ENCODE data around the gene SARM1. TPM values are rescaled to one million over a fixed set of nuclear protein-coding genes. Genes with fewer than 3 reads are reported as not detected.

Gene SARM1
- total and polyA plus RNA-seq, 9 of the 15 experiments (the other 6 are each of a cell fraction or from before 2014, with no cell fraction given): 0.04 to 0.55 (median 0.11) TPM; not detected in 2

DNA sequence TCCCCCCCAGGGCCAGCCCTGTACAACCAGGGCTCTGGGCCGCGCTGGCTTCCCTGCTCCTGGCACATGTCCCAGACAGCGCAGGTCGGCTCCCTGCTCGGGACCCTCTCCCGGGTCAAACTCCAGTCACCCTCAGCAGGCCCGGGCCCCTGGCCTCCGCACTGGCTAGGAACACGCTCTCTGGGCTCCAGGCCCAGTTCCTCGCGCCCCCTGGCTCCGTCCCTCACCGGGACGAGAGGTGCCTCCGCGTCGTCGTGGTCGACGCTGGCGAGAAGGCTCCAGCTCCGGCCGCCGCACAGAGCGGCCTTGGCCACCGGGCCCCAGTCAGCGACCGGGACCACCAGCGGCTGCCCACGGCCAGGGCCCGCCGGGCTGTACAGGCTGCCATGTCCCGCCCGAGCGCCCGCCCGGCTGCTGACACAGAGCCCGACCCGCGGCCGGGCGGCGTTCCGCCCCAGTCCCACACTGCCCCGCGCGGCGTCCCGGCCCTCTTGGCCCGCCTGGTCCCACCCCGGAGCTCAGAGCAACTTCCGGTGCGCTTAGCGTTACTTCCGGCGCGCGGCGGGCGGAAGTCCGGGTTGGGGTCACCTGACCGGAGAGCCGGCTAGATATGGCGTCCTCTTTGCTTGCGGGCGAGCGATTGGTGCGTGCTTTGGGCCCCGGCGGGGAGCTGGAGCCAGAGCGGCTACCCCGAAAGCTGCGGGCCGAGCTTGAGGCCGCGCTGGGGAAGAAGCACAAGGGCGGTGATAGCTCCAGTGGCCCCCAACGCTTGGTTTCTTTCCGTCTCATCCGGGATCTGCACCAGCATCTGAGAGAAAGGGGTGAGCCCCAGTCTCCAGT lies 14.2 kb upstream of the SARM1 start, which contains the start of gene POLDIP2 (continued):
- TF ChIP-seq, protein P1, sequence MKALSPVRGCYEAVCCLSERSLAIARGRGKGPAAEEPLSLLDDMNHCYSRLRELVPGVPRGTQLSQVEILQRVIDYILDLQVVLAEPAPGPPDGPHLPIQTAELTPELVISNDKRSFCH (CRISPR knock-in tag; IDR thresholded peaks at IDR 0.05): no peak
- TF ChIP-seq, protein P1 (tag; IDR thresholded peaks at IDR 0.05): 0 out of 2 replicates have a peak, but pooled peaks have one; percentile 20
- TF ChIP-seq PHB2 (IDR thresholded peaks at IDR 0.05; ENCODE audit: low read depth) (no peak), PML (IDR thresholded peaks at IDR 0.05; ENCODE audit: low read length) (peak; percentile 60; the same call in 1 of the 2 replicates), ZNF224 (CRISPR knock-in tag; IDR thresholded peaks at IDR 0.05) (no peak), SMAD2 (IDR thresholded peaks at IDR 0.05; ENCODE audit: low read depth, low read length) (no peak), SNIP1 (IDR thresholded peaks at IDR 0.05; ENCODE audit: low read depth) (no peak), MEF2D (tag; conservative IDR thresholded peaks at IDR 0.05; ENCODE audit: low read depth) (no peak)
- TF ChIP-seq, protein P2, sequence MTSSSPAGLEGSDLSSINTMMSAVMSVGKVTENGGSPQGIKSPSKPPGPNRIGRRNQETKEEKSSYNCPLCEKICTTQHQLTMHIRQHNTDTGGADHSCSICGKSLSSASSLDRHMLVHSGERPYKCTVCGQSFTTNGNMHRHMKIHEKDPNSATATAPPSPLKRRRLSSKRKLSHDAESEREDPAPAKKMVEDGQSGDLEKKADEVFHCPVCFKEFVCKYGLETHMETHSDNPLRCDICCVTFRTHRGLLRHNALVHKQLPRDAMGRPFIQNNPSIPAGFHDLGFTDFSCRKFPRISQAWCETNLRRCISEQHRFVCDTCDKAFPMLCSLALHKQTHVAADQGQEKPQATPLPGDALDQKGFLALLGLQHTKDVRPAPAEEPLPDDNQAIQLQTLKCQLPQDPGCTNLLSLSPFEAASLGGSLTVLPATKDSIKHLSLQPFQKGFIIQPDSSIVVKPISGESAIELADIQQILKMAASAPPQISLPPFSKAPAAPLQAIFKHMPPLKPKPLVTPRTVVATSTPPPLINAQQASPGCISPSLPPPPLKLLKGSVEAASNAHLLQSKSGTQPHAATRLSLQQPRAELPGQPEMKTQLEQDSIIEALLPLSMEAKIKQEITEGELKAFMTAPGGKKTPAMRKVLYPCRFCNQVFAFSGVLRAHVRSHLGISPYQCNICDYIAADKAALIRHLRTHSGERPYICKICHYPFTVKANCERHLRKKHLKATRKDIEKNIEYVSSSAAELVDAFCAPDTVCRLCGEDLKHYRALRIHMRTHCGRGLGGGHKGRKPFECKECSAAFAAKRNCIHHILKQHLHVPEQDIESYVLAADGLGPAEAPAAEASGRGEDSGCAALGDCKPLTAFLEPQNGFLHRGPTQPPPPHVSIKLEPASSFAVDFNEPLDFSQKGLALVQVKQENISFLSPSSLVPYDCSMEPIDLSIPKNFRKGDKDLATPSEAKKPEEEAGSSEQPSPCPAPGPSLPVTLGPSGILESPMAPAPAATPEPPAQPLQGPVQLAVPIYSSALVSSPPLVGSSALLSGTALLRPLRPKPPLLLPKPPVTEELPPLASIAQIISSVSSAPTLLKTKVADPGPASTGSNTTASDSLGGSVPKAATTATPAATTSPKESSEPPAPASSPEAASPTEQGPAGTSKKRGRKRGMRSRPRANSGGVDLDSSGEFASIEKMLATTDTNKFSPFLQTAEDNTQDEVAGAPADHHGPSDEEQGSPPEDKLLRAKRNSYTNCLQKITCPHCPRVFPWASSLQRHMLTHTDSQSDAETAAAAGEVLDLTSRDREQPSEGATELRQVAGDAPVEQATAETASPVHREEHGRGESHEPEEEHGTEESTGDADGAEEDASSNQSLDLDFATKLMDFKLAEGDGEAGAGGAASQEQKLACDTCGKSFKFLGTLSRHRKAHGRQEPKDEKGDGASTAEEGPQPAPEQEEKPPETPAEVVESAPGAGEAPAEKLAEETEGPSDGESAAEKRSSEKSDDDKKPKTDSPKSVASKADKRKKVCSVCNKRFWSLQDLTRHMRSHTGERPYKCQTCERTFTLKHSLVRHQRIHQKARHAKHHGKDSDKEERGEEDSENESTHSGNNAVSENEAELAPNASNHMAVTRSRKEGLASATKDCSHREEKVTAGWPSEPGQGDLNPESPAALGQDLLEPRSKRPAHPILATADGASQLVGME (CRISPR knock-in tag; IDR thresholded peaks at IDR 0.05): no peak
- TF ChIP-seq, protein P3, sequence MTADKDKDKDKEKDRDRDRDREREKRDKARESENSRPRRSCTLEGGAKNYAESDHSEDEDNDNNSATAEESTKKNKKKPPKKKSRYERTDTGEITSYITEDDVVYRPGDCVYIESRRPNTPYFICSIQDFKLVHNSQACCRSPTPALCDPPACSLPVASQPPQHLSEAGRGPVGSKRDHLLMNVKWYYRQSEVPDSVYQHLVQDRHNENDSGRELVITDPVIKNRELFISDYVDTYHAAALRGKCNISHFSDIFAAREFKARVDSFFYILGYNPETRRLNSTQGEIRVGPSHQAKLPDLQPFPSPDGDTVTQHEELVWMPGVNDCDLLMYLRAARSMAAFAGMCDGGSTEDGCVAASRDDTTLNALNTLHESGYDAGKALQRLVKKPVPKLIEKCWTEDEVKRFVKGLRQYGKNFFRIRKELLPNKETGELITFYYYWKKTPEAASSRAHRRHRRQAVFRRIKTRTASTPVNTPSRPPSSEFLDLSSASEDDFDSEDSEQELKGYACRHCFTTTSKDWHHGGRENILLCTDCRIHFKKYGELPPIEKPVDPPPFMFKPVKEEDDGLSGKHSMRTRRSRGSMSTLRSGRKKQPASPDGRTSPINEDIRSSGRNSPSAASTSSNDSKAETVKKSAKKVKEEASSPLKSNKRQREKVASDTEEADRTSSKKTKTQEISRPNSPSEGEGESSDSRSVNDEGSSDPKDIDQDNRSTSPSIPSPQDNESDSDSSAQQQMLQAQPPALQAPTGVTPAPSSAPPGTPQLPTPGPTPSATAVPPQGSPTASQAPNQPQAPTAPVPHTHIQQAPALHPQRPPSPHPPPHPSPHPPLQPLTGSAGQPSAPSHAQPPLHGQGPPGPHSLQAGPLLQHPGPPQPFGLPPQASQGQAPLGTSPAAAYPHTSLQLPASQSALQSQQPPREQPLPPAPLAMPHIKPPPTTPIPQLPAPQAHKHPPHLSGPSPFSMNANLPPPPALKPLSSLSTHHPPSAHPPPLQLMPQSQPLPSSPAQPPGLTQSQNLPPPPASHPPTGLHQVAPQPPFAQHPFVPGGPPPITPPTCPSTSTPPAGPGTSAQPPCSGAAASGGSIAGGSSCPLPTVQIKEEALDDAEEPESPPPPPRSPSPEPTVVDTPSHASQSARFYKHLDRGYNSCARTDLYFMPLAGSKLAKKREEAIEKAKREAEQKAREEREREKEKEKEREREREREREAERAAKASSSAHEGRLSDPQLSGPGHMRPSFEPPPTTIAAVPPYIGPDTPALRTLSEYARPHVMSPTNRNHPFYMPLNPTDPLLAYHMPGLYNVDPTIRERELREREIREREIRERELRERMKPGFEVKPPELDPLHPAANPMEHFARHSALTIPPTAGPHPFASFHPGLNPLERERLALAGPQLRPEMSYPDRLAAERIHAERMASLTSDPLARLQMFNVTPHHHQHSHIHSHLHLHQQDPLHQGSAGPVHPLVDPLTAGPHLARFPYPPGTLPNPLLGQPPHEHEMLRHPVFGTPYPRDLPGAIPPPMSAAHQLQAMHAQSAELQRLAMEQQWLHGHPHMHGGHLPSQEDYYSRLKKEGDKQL (CRISPR knock-in tag; IDR thresholded peaks at IDR 0.05; ENCODE audit: borderline replicate concordance): no peak
- TF ChIP-seq, protein P4, sequence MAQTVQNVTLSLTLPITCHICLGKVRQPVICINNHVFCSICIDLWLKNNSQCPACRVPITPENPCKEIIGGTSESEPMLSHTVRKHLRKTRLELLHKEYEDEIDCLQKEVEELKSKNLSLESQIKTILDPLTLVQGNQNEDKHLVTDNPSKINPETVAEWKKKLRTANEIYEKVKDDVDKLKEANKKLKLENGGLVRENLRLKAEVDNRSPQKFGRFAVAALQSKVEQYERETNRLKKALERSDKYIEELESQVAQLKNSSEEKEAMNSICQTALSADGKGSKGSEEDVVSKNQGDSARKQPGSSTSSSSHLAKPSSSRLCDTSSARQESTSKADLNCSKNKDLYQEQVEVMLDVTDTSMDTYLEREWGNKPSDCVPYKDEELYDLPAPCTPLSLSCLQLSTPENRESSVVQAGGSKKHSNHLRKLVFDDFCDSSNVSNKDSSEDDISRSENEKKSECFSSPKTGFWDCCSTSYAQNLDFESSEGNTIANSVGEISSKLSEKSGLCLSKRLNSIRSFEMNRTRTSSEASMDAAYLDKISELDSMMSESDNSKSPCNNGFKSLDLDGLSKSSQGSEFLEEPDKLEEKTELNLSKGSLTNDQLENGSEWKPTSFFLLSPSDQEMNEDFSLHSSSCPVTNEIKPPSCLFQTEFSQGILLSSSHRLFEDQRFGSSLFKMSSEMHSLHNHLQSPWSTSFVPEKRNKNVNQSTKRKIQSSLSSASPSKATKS (CRISPR knock-in tag; IDR thresholded peaks at IDR 0.05): no peak
- TF ChIP-seq, protein P5, sequence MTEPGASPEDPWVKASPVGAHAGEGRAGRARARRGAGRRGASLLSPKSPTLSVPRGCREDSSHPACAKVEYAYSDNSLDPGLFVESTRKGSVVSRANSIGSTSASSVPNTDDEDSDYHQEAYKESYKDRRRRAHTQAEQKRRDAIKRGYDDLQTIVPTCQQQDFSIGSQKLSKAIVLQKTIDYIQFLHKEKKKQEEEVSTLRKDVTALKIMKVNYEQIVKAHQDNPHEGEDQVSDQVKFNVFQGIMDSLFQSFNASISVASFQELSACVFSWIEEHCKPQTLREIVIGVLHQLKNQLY (CRISPR knock-in tag; conservative IDR thresholded peaks at IDR 0.05): no peak

Data from K562 (cell line).